ENCODE results near the gene CHD2. TPM values are rescaled to one million over a fixed set of nuclear protein-coding genes. Genes with fewer than 3 reads are reported as not detected.

The CHD2 gene
- polyA plus RNA-seq, 2 of the 4 experiments (the other 2 are of a cell fraction) = 29.5 to 68.2 TPM

GRCh38 chr15:92884436-92885223 is 15.5 kb upstream of the CHD2 start:
- H3K4me1 ChIP-seq = peaks cover 47% of the 10 kb centered on the region
- no peak for ATAC-seq
- ChIA-PET CTCF (interaction anchor here (0.7 to 17.1 kb wide), 5 partner anchors 23 to 76 kb away, joined by 3 to 168 read pairs (median 7); no protein-coding TSS in a partner anchor), POLR2A (interaction anchor here (0.6 to 10.4 kb wide), 10 partner anchors 8 to 81 kb away, joined by 3 to 374 read pairs (median 4); partner anchors contain the start of gene CHD2)
- peak overlapping the region; percentile 69 for H3K4me2 ChIP-seq
- 3% methylated on average over 6 of the region's 6 CpGs for WGBS (ENCODE audit: missing lambda C conversion rate)
- peak in 1 of 2 experiments; percentile 48 for DNase-seq (ENCODE audit: low read depth in 1 of 2, low spot score in 1 of 2)
- peak overlapping the region; percentile 85 for H3K4me3 ChIP-seq
- FAIRE-seq = no peak
- TF ChIP-seq HOXB5 (CRISPR knock-in tag; IDR thresholded peaks at IDR 0.05) (0 out of 2 replicates have a peak, but pooled peaks have one; percentile 24), MYC (IDR thresholded peaks at IDR 0.05; ENCODE audit: borderline replicate concordance, low read length) (no peak), FOSB (CRISPR knock-in tag; IDR thresholded peaks at IDR 0.05) (peak; percentile 59; the same call in 1 of the 2 replicates), E2F6 (IDR thresholded peaks at IDR 0.05; ENCODE audit: borderline replicate concordance, low read depth) (no peak), SREBF2 (IDR thresholded peaks at IDR 0.05) (no peak)
- no peaks in the 10 kb centered on the region for H3K9me3 ChIP-seq
- peak overlapping the region; percentile 98 to 99 for H3K27ac ChIP-seq

- ChIA-PET POLR2A (interaction anchor here (0.6 to 10.4 kb wide), 9 partner anchors 13 to 81 kb away, joined by 3 to 374 read pairs (median 5); partner anchors contain the start of gene CHD2), CTCF (interaction anchor here (0.7 to 17.1 kb wide), 6 partner anchors 15 to 1351 kb away, joined by 3 to 168 read pairs (median 3); partner anchors contain the start of gene CHD2)
- 4% methylated on average over 3 of the region's 3 CpGs for WGBS (ENCODE audit: missing lambda C conversion rate)
- Histone ChIP-seq H3K27ac (peak overlapping the region; percentile 98 to 99; a peak in 5 of 6 replicates), H3K4me1 (peaks cover 46% of the 10 kb centered on the region), H3K9me3 (no peaks in the 10 kb centered on the region), H3K4me2 (peak overlapping the region; percentile 69), H3K4me3 (peak overlapping the region; percentile 85)
- no peak for DNase-seq (ENCODE audit: low read depth in 1 of 2, low spot score in 1 of 2)
- TF ChIP-seq PHF8 (IDR thresholded peaks at IDR 0.05; ENCODE audit: borderline replicate concordance, low read depth) (no peak), NR3C1 (IDR thresholded peaks at IDR 0.05) (no peak), RARB (CRISPR knock-in tag; IDR thresholded peaks at IDR 0.05) (0 out of 2 replicates have a peak, but pooled peaks have one; percentile 25), RCOR1 (IDR thresholded peaks at IDR 0.05; ENCODE audit: low read depth, low read length) (no peak), RNF2 (IDR thresholded peaks at IDR 0.05; ENCODE audit: borderline replicate concordance, low read depth) (no peak), E2F6 (IDR thresholded peaks at IDR 0.05; ENCODE audit: borderline replicate concordance, low read depth) (no peak), POLR2AphosphoS2 (conservative IDR thresholded peaks at IDR 0.05; ENCODE audit: low read length) (no peak), NPAS2 (CRISPR knock-in tag; IDR thresholded peaks at IDR 0.05; ENCODE audit: borderline replicate concordance) (no peak), EHF (CRISPR knock-in tag; IDR thresholded peaks at IDR 0.05) (no peak), USF2 (IDR thresholded peaks at IDR 0.05) (no peak), GATA3 (IDR thresholded peaks at IDR 0.05; ENCODE audit: borderline replicate concordance) (peak; percentile 24; the same call in 1 of the 2 replicates), ZC3H11A (IDR thresholded peaks at IDR 0.05) (no peak), HOXB13 (CRISPR knock-in tag; IDR thresholded peaks at IDR 0.05; ENCODE audit: low read depth) (no peak)
- FAIRE-seq = peak; percentile 90
- ATAC-seq = no peak
Observed at GRCh38 chr15:92885224-92886041, 14.7 kb upstream of the CHD2 start.

Measured in A549 (cell line).